ENCODE measurements around the gene ZNF580.

DNA sequence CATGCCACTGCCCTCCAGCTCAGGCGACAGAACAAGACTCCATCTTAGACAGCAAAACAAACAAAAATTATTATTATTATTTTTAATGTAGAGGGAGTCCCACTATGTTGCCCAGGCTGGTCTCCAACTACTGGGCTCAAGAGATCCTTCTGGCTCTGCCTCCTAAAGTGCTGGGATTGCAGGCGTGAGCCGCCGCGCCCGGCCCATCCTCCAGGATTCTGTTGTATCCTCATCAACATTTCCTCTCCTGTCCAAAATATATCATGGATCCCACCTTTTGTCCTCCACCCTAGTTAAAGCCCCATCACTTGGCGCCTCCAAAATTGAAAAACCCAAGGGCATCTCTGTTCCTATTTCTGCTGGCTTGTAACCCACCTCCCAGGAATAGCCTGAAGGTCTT is 17.7 kb upstream of the ZNF580 start:
- TF ChIP-seq, protein P1, sequence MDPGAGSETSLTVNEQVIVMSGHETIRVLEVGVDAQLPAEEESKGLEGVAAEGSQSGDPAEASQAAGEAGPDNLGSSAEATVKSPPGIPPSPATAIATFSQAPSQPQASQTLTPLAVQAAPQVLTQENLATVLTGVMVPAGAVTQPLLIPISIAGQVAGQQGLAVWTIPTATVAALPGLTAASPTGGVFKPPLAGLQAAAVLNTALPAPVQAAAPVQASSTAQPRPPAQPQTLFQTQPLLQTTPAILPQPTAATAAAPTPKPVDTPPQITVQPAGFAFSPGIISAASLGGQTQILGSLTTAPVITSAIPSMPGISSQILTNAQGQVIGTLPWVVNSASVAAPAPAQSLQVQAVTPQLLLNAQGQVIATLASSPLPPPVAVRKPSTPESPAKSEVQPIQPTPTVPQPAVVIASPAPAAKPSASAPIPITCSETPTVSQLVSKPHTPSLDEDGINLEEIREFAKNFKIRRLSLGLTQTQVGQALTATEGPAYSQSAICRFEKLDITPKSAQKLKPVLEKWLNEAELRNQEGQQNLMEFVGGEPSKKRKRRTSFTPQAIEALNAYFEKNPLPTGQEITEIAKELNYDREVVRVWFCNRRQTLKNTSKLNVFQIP (CRISPR knock-in tag; IDR thresholded peaks at IDR 0.05; ENCODE audit: borderline replicate concordance, low read depth) = no peak
- no peak for TF ChIP-seq ARNTL (CRISPR knock-in tag; IDR thresholded peaks at IDR 0.05; ENCODE audit: borderline replicate concordance, low read depth)
- TF ChIP-seq ZC3H10 (CRISPR knock-in tag; IDR thresholded peaks at IDR 0.05) = no peak
- no peak for TF ChIP-seq ESRRG (CRISPR knock-in tag; IDR thresholded peaks at IDR 0.05)
- TF ChIP-seq RARB (CRISPR knock-in tag; IDR thresholded peaks at IDR 0.05) = no peak
- TF ChIP-seq TOX (CRISPR knock-in tag; IDR thresholded peaks at IDR 0.05; ENCODE audit: borderline replicate concordance) = no peak
- TF ChIP-seq ZNF70 (CRISPR knock-in tag; IDR thresholded peaks at IDR 0.05) = no peak
- TF ChIP-seq PPARA (CRISPR knock-in tag; IDR thresholded peaks at IDR 0.05; ENCODE audit: borderline replicate concordance) = no peak
- TF ChIP-seq, protein P2, sequence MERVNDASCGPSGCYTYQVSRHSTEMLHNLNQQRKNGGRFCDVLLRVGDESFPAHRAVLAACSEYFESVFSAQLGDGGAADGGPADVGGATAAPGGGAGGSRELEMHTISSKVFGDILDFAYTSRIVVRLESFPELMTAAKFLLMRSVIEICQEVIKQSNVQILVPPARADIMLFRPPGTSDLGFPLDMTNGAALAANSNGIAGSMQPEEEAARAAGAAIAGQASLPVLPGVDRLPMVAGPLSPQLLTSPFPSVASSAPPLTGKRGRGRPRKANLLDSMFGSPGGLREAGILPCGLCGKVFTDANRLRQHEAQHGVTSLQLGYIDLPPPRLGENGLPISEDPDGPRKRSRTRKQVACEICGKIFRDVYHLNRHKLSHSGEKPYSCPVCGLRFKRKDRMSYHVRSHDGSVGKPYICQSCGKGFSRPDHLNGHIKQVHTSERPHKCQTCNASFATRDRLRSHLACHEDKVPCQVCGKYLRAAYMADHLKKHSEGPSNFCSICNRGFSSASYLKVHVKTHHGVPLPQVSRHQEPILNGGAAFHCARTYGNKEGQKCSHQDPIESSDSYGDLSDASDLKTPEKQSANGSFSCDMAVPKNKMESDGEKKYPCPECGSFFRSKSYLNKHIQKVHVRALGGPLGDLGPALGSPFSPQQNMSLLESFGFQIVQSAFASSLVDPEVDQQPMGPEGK (CRISPR knock-in tag; IDR thresholded peaks at IDR 0.05; ENCODE audit: borderline replicate concordance) = no peak
- no peak for TF ChIP-seq ZNF8 (CRISPR knock-in tag; IDR thresholded peaks at IDR 0.05)
- TF ChIP-seq OSR1 (CRISPR knock-in tag; IDR thresholded peaks at IDR 0.05) = no peak
- no peak for TF ChIP-seq ZFP3 (CRISPR knock-in tag; IDR thresholded peaks at IDR 0.05)
